GM21390 (cell line): ENCODE measurements around the gene ATP1A2.

Experiments used
- ATAC-seq: cut with Tn5 transposase; IDR thresholded peaks from one replicate; pipeline ENCODE4 v1.9.1; 2021; ENCODE audit not compliant: unreplicated experiment

ATP1A2 gene

DNA sequence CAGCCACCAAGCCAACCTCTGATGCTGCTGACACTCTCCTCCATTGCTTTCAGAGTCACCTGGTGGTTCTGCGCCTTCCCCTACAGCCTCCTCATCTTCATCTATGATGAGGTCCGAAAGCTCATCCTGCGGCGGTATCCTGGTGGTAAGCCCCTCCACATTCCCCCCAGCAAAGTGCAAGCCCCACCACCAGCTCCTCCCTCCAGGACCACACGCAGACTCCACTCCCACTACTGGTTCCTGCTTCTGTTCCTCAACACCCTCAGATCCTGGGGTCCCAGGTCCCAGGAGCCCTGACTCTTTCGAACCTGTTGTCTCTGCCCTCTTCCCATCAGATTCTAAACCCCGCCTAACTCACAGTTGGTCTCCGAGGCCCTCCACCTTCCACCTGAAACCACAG is 24.3 kb downstream of the ATP1A2 start:
- ATAC-seq: no peak

GRCh38 chr1:160143695-160144094 is 28.1 kb downstream of the ATP1A2 start:
- no peak for ATAC-seq

DNA sequence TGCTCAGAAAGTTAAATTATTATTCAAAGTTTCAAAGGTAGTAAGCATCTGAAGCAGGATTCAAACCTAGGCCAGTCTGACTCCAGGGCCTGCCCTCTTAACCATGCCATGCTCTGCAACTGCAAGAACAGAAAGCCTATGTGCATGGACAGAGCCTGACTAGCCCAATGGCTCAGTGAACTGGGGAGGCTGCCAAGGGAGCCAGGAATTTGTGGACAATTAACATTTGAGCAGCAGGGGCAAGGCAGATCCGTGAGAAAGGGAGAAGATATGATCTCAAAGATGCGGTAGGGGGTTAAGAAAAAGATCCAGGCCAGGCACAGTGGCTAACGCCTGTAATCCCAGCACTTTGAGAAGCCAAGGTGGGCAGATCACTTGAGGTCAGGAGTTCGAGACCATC is 29.4 kb downstream of the ATP1A2 start:
- ATAC-seq: no peak

DNA sequence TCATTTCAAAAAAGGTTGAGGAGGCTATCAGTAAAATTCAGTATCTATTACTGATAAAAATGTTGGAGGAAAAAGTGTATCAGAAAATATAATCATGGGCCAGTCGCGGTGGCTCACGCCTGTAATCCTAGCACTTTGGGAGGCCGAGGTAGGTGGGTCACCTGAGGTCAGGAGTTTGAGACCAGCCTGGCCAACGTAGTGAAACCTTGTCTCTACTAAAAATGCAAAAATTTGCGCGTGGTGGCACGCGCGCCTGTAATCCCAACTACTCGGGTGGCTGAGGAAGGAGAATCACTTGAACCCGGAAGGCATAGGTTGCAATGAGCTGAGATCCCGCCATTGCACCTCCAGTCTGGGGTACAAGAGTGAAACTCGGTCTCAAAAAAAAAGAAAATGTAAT is 30.5 kb downstream of the ATP1A2 start:
- ATAC-seq: no peak

DNA sequence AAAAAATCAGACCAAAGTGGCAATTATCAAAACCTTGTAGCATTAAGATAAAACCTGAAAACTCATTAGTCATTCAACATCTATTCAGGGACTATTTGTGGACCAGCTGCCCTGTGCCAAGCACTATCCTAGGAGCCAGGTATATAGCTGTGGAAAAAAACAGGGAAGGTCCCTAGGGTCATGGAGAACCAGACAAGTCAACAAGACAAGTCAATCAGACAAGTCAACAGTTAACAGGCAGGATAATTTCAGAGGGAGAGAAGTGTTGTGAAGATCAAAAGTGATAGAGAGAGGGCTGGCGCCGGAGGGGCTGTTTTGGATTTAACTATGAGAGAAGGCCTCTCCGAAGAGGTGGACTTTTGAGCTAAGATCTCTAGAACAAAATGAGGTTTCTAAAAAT is 32.6 kb downstream of the ATP1A2 start:
- ATAC-seq: no peak

GRCh38 chr1:160149233-160149632 is 33.7 kb downstream of the ATP1A2 start:
- ATAC-seq: no peak

- no peak for ATAC-seq
Observed at GRCh38 chr1:160149716-160150115, 34.2 kb downstream of the ATP1A2 start.

- no peak for ATAC-seq
Observed at GRCh38 chr1:160151303-160151702, 35.7 kb downstream of the ATP1A2 start, which contains the start of gene ATP1A4. Gene ATP1A4 (plus strand): TSS chr1:160151603. CDS start chr1:160152041, 438 bp downstream.

- no peak for ATAC-seq
Observed at GRCh38 chr1:160154790-160155189, 39.2 kb downstream of the ATP1A2 start.

- ATAC-seq: no peak
Observed at GRCh38 chr1:160156361-160156760, 40.8 kb downstream of the ATP1A2 start.

- ATAC-seq: no peak
Observed at GRCh38 chr1:160157174-160157573, 41.6 kb downstream of the ATP1A2 start.

- ATAC-seq: no peak
Observed at GRCh38 chr1:160158031-160158430, 42.5 kb downstream of the ATP1A2 start.

DNA sequence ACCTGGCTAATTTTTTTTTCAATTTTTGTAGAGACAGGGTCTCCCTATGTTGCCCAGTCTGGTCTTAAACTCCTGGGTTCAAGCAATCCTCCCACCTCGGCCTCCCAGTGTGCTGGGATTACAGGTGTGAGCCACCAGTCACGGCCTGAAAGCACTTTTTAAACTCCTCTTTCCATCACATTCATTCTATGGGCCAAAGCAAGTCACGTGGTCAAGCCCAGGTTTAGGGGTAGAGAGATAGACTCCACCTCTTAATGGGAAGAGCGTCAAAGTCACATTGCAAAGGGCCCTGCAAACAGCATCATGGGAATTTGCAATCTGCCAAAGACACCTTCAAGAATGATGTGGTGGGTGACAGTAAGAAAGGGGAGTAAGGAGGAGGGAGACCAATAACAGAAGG is 43.0 kb downstream of the ATP1A2 start:
- ATAC-seq: no peak

GRCh38 chr1:160159846-160160245 is 44.3 kb downstream of the ATP1A2 start:
- no peak for ATAC-seq

DNA sequence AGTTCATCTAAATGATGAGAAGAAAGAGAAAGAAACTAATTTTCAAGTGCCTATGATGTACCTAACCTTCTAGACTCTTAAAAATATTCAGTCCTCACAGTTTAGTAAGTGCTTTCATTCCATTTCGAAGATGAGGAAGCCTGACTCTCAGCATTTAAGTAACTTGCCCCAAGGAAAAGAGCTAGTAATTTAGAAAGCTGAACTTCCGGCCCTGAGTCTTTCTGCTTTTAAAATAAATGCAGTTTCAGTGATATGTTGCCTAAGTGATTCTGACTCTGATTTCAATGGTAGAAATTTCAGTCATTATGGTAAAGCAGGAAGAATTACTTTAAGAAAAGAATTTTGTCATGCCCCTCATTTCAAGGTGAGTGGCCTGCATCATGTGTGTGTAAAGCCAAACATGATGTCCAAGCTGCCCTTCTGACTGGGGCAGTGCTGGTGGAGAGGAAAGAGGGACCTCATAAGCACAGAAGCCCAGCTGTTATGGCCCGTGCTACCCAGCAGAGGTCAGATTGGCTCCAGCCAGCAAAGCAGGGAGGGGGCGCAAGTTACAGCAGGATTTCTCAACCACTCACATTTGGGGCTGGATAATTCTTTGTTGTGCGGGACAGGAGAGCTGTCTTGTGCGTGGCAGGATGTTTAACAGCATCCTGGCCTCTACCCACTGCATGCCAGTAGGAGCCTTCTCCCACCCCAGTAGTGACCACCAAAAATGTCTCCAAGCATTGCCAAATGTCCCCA is 46.6 kb downstream of the ATP1A2 start:
- no peak for ATAC-seq

DNA sequence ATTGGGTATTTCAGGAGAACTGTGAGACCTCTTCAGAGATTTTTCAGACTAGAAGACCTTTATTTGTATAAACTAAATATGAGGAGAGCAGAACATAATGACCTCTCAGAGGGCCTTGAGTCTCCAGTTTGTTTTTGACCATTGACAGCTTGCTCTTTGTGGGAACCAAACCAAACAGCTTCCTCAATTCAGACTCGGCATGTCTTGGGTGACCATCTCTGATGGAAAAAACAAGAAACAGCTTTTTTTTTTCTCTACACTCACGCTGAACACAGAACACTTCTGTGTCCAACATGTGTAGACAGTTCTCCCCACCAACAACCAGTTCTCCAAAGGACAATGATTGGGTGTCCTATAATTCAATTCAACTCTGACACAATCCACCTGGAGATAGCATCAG is 47.4 kb downstream of the ATP1A2 start:
- ATAC-seq: no peak

GRCh38 chr1:160163615-160164014 is 48.1 kb downstream of the ATP1A2 start:
- no peak for ATAC-seq

GRCh38 chr1:160164121-160164520 is 48.6 kb downstream of the ATP1A2 start:
- no peak for ATAC-seq

GRCh38 chr1:160166166-160166868 is 50.8 kb downstream of the ATP1A2 start:
- no peak for ATAC-seq

DNA sequence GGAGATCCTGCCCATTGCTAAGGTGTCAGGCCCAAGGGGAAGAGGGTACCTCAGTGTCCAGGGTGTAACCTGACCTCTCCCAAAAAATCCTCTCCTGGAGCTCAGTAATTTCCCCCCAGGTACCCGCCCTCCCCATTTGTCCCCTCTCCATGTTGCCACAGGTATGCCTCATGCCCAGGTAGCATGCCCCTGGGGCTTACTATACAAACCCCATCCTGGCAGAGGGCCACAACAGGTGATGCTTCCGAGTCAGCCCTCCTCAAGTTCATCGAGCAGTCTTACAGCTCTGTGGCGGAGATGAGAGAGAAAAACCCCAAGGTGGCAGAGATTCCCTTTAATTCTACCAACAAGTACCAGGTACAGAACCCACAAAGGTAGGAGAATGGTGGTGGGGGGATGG is 51.5 kb downstream of the ATP1A2 start:
- no peak for ATAC-seq

DNA sequence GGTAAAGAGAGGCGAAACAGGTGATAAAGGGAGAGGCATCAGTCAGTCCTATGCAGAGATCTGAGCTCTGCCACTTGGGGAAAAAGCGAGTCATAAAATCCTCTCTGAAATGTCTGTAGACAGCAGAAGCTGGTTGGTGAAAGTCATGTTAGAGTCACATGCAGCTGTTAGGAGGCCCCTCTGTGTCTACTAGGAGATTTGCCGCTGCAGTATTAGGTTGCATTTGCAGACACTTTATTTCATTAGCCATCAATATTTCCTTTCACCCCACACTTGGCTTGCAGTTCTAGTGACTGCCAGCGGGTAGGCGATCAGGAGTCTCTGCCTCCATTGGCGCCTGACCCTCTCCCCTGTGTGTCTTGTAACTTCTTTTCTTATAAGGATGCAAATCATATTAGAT is 52.0 kb downstream of the ATP1A2 start:
- ATAC-seq: no peak

DNA sequence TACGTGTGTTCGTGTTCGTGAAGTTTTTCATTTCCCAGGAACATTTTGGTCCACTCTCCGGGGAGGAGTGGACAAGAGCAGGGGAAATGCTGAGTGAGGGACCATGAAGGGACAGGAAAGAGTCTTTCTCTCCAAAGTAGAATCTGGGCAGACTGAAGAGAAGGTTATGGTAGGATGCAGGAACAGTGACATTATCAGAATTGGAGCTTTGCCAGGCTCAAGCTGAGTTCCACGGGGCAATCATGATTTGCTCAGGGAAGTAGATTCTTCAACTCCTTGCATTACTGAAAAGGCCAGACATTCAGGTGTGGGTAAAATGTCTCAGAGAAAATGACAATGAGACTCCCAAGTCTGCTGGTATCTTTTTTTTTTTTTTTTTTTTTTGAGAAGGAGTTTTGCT is 52.5 kb downstream of the ATP1A2 start:
- no peak for ATAC-seq
